HG03060 (cell line): ENCODE measurements around the gene GLB1L.
A peak's percentile ranks its signal among the peaks of the same experiment; 100 is the strongest.

Source experiments
- ATAC-seq: cut with Tn5 transposase; IDR thresholded peaks from one replicate; pipeline ENCODE4 v1.9.1; 2021; ENCODE audit warnings: low read depth, moderate number of reproducible peaks; ENCODE audit not compliant: unreplicated experiment

The GLB1L gene

GRCh38 chr2:219253753-219254589 is 8.7 kb upstream of the GLB1L start, which contains the start of gene TUBA4A:
Gene TUBA4A (minus strand): TSS chr2:219253918. CDS start chr2:219253858, 60 bp downstream.
- ATAC-seq, result peak; percentile 22

GRCh38 chr2:219252900-219253752 is 7.9 kb upstream of the GLB1L start, which contains the start of gene TUBA4B:
Gene TUBA4B (plus strand): TSS chr2:219253243. CDS start chr2:219253408, 165 bp downstream.
- no peak for ATAC-seq

- ATAC-seq, result no peak
Observed at GRCh38 chr2:219252570-219252899, 7.3 kb upstream of the GLB1L start.

- no peak for ATAC-seq
Observed at GRCh38 chr2:219252084-219252483, 6.8 kb upstream of the GLB1L start.

GRCh38 chr2:219251656-219252055 is 6.4 kb upstream of the GLB1L start:
- ATAC-seq, result no peak

- no peak for ATAC-seq
Observed at GRCh38 chr2:219250049-219250781, 5.0 kb upstream of the GLB1L start.

GRCh38 chr2:219249203-219249980 is 4.1 kb upstream of the GLB1L start:
- peak; percentile 40 for ATAC-seq

GRCh38 chr2:219248845-219249202 is 3.6 kb upstream of the GLB1L start:
- no peak for ATAC-seq

GRCh38 chr2:219247678-219248642 is 2.7 kb upstream of the GLB1L start:
- ATAC-seq, result no peak

- ATAC-seq, result no peak
Observed at GRCh38 chr2:219246559-219246958, 1.3 kb upstream of the GLB1L start.

- ATAC-seq, result no peak
Observed at GRCh38 chr2:219245899-219246230, 621 bp upstream of the GLB1L start.

- ATAC-seq, result no peak
Observed at GRCh38 chr2:219244789-219245147, 476 bp downstream of the GLB1L start.

GRCh38 chr2:219243291-219243761 is 1.9 kb downstream of the GLB1L start:
- ATAC-seq, result no peak

- ATAC-seq, result no peak
Observed at GRCh38 chr2:219234331-219234730, 10.9 kb downstream of the GLB1L start.

GRCh38 chr2:219230059-219230540 is 15.1 kb downstream of the GLB1L start:
- no peak for ATAC-seq

GRCh38 chr2:219229305-219230058 is 15.8 kb downstream of the GLB1L start, which contains the start of the genes ANKZF1 and ATG9A:
Gene ANKZF1 (plus strand): TSS chr2:219229806. CDS start chr2:219230258, 452 bp downstream.
Gene ATG9A (minus strand): TSS chr2:219229636. CDS start chr2:219228024, 1,612 bp downstream.
- peak; percentile 92 for ATAC-seq

- ATAC-seq, result no peak
Observed at GRCh38 chr2:219228911-219229304, 16.3 kb downstream of the GLB1L start.
